Ovary (tissue), 3 donors: ENCODE measurements around the gene MYO9A.

Source experiments
- CTCF ChIP-seq, 3 donors: fragments of 450-650 bp in 2 of 3; fragments of 200-600 bp in 1 of 3; IDR thresholded peaks; one replicate each; pipeline versions ENCODE4 v1.5.1 to v1.8.0; 2016 to 2022; ENCODE audit warnings: antibody characterized with exemption in 3 of 3, mild to moderate bottlenecking in 1 of 3
- POLR2A ChIP-seq: fragments of 450-650 bp; IDR thresholded peaks from one replicate; pipeline ENCODE4 v1.6.1; 2017; ENCODE audit warnings: antibody characterized with exemption, mild to moderate bottlenecking, moderate library complexity
- donor health status: DM: no; HTN: no; CAD: no.

- TF ChIP-seq CTCF (IDR thresholded peaks at IDR 0.05) (no peak), POLR2A (no peak)
These were observed 17.8 kb upstream of the MYO9A start for GRCh38 chr15:72135719-72136118.
